Gastroesophageal sphincter (tissue), 3 donors: ENCODE results near the gene ACTN1.

Experiments
- POLR2A ChIP-seq, 2 donors: fragments of 450-650 bp; IDR thresholded peaks; one replicate each; pipeline ENCODE4 v1.6.1; 2017; ENCODE audit warnings: antibody characterized with exemption in 2 of 2, mild to moderate bottlenecking in 2 of 2, moderate library complexity in 1 of 2
- TF ChIP-seq, protein P1 (sequence below), 4 experiments: fragments of 200-600 bp in 2 of 4; fragments of 450-650 bp in 2 of 4; sonication (generic) in 1 of 4; IDR thresholded peaks; one replicate each; pipeline ENCODE4 v1.5.1; 2017 to 2019; ENCODE audit warnings: antibody characterized with exemption in 4 of 4, mild to moderate bottlenecking in 2 of 4, moderate library complexity in 2 of 4

- TF ChIP-seq POLR2A (IDR thresholded peaks at IDR 0.05) = no peak
- TF ChIP-seq, protein P1, sequence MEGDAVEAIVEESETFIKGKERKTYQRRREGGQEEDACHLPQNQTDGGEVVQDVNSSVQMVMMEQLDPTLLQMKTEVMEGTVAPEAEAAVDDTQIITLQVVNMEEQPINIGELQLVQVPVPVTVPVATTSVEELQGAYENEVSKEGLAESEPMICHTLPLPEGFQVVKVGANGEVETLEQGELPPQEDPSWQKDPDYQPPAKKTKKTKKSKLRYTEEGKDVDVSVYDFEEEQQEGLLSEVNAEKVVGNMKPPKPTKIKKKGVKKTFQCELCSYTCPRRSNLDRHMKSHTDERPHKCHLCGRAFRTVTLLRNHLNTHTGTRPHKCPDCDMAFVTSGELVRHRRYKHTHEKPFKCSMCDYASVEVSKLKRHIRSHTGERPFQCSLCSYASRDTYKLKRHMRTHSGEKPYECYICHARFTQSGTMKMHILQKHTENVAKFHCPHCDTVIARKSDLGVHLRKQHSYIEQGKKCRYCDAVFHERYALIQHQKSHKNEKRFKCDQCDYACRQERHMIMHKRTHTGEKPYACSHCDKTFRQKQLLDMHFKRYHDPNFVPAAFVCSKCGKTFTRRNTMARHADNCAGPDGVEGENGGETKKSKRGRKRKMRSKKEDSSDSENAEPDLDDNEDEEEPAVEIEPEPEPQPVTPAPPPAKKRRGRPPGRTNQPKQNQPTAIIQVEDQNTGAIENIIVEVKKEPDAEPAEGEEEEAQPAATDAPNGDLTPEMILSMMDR (IDR thresholded peaks at IDR 0.05) = peak in 1 of 4 experiments; percentile 4
Measured at GRCh38 chr14:68874746-68875155, 104.4 kb downstream of the ACTN1 start.
